HG03108 (cell line): ENCODE results near the gene RRBP1.

ENCODE experiments used
- ATAC-seq: cut with Tn5 transposase; IDR thresholded peaks from one replicate; pipeline ENCODE4 v1.9.1; 2021; ENCODE audit warnings: moderate library complexity; ENCODE audit not compliant: unreplicated experiment

Gene RRBP1, protein sequence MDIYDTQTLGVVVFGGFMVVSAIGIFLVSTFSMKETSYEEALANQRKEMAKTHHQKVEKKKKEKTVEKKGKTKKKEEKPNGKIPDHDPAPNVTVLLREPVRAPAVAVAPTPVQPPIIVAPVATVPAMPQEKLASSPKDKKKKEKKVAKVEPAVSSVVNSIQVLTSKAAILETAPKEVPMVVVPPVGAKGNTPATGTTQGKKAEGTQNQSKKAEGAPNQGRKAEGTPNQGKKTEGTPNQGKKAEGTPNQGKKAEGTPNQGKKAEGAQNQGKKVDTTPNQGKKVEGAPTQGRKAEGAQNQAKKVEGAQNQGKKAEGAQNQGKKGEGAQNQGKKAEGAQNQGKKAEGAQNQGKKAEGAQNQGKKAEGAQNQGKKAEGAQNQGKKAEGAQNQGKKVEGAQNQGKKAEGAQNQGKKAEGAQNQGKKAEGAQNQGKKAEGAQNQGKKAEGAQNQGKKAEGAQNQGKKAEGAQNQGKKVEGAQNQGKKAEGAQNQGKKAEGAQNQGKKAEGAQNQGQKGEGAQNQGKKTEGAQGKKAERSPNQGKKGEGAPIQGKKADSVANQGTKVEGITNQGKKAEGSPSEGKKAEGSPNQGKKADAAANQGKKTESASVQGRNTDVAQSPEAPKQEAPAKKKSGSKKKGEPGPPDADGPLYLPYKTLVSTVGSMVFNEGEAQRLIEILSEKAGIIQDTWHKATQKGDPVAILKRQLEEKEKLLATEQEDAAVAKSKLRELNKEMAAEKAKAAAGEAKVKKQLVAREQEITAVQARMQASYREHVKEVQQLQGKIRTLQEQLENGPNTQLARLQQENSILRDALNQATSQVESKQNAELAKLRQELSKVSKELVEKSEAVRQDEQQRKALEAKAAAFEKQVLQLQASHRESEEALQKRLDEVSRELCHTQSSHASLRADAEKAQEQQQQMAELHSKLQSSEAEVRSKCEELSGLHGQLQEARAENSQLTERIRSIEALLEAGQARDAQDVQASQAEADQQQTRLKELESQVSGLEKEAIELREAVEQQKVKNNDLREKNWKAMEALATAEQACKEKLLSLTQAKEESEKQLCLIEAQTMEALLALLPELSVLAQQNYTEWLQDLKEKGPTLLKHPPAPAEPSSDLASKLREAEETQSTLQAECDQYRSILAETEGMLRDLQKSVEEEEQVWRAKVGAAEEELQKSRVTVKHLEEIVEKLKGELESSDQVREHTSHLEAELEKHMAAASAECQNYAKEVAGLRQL (N-terminal part only)

DNA sequence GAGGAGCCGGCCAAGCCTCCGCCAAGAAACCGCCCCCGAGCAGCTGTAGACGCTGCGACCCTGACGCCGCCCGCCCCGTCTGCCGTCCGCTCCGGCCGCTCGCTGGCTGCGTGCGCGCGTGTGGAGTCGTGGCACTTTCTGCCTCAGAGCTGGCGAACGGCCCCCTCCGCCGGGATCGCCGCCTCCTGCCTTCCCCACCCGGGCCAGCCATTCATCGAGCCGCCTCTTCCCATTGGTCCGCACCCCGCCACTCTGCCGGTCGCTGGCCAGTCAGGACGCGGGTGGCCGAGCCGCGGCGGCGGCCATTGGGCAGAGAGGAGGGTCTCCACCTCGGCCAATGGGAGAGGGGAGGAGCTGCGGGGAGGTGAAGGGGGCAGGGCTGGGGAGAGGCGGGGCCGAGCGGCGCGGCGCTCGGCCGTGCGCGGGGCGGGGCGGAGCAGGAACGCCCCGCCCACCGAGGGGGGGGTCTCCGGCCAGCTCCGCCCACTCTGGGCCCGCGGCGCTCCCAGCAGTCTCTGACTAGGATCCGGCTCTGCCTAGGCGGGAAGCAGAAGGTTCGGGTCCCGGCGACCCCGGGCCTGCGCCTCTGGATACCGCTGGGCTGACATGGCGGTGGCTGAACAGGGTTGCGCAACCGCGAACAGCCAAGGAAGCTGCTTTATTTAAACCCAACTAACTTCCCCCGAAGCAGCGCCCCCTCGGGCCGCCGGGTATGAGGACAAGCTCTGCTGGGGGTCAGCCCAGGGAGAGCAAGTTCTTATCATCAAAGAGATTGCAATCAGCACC lies at the start of gene RRBP1:
RRBP1 (minus strand) TSS at position 140 of the 786 bp plus-strand sequence. CDS start 21,735 bp downstream, outside the sequence.
- peak; percentile 89 for ATAC-seq

DNA sequence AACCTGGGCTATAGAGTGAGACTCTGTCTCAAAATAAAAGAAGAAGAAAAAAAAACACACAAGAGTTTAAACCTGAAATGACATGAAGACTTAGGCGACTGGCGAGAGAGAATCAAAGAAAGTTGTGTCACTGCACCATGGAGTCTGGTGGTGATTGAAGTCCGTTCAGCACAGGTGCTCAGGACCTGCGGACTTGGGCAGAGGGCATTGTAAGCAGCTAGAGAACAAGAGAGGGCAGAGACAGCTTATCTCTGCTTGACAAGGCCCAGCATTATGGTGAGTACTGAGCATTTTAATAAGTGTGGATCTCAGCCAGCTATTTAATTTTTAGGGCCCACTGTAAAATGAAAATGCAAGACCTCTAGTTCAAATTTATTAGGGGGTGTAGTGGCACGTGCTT lies 49.2 kb upstream of the RRBP1 start:
- no peak for ATAC-seq

DNA sequence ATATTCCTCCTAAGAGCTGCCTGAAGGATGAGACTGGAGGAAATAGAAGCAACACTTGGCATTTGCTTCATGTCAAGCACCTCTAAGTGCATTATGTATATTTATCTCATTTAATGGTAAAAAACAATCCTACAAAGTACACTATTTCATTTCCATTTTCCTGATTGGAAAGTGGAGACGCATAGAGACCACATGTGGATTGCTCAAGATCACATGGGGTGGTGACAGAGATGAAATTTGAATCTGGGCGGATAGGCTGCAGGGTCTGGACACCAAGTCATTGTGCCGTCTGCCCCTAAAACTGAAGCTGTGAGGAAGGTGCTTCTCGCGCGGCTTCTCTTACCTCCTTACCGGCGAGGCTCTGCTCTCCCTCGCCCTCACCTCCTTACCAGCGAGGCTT lies 48.0 kb upstream of the RRBP1 start:
- ATAC-seq: no peak

DNA sequence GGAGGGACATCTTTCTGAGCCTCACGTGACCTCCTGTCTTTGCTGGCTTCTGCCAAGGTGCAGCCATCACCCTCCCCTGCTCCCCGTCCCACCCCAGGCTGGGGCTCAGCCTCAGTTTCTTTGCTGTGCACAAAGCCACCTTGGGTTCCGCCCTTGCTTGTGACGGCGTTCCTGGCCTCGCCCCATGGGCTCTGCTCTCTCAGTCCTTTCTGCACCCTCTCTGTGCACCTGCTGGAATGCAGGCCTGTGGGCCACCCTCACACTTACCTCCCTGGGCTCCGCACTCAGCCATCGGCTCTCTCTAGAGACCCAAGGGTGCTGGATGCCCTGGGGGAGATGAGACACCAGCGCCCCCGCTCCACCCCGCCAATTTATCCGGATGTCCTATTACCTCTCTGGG lies 46.0 kb upstream of the RRBP1 start:
- no peak for ATAC-seq

DNA sequence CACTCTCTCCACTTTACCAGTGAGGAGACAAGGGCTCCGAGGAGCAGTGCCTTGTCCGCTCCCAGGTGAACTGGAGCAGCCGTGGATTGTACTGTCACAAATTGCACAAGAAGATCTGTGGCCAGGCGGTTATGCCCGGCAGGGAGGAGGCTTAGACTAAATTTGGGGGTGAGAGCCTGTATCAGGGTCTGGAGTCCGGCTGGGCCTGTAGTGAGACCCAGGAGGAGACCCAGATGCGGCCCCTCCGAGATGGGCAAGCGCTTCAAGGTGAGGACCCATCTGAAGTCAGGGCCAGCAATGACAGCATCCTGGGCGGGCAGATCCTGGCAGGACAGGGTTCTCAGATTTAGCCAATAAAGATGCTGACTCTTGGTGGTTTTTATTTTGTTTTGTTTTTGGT lies 45.3 kb upstream of the RRBP1 start:
- ATAC-seq: no peak

DNA sequence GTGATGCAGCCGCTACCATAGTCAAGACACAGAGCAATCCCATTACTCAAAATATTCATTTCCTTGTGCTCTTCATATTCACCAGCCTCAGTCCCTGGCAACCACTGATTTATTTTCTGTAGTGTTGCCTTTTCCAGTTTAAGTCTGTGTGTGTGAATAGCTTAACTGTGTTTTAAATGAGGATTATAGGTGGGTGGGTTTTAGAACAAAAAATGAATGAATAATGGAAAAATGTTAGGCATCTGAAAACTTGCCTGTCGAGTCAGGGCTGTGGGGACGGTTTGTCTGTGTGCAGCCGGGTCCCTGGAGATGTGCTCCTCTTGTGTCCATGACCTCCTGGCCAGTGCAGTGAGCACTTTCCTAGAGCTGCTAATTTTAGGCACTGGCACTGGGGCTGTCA lies 44.9 kb upstream of the RRBP1 start:
- no peak for ATAC-seq

DNA sequence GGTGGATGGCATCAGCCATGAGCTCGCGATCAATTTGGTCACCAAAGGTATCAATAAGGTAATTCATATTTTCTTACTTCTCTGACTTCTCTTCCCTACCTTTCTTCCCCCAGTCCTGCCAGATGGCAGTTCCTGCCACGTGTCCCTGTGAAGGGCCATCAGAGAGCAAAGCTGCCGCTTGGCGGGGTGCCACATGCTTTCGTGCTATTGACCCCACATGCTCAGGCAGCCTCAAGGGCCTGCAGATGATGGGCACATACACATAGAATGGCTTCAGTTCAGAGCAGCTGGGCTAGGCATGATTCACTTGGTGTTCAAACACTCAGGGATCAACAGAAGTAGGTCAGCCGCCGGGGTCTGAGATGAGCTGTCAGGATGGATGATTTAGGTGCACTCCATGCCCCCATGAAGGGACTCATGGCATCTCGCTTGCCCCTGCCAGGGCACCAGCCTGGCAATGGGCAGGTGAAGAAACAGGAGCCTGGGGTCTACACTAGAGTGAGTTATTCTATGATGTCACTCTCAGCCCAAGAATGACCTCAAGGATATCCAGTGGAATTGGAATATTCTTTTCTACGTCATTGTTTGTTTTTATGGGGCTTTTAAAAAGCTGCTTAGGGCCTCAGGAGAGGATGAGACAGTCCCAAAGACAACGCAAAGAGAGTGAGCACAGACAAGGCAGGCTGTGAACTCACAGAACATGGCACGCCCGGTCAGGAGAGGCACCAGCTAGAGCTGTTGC lies 43.2 kb upstream of the RRBP1 start:
- no peak for ATAC-seq

DNA sequence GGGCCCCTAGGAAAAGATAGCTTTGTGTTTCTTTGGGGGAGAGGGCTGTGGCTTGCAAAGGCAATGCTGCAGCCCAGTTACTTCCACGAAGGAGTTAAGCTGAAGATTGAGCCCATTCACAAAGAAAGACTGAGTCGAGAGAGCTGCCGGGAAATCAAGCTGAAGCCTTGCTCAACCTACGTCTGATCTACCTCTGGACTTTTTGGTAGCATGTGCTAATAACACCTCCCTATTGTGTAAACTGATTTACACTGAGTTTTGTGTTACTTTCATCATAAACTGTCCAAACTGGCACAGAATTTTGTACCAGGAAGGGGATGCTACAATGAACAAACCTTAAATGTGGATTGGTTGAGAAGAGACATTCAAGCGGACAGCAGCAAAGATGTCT lies 41.3 kb upstream of the RRBP1 start:
- no peak for ATAC-seq

DNA sequence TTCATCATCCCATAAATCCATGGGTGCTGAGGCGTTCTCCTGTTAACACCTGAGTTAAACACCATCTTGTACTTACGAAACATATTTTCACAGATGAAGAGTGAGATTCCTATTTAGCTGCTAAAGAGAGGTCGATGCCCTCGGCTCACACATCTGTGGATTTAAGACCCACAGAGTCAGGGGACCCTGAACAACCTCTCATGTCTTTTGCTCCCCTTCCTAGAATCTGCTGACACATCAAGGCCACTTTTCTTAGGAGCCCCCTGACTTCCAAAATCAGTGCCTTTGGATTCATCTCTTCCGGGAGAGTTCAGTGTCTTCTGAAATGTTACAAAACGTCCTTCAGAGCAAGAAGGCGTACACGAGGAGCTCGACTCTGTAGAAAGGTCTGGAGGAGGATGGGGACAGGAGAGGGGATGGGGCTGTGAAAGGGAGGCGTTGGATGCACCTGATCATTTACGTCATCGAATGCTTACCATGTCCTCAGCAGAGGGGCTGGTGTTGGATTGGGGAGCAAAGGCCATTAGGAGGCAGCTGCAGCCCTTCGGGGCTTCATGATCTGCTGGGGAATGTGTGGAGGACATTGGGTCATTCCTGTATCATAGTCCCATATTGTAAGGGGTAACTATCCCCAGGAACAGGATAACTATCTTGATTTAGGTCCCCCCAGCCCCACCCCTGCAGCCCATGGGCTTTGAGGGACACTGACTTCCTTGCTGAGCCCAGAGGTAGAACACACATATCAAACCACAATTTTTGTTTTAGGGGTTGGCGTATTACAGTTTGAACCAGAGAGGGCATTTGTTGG lies 40.7 kb upstream of the RRBP1 start:
- no peak for ATAC-seq

DNA sequence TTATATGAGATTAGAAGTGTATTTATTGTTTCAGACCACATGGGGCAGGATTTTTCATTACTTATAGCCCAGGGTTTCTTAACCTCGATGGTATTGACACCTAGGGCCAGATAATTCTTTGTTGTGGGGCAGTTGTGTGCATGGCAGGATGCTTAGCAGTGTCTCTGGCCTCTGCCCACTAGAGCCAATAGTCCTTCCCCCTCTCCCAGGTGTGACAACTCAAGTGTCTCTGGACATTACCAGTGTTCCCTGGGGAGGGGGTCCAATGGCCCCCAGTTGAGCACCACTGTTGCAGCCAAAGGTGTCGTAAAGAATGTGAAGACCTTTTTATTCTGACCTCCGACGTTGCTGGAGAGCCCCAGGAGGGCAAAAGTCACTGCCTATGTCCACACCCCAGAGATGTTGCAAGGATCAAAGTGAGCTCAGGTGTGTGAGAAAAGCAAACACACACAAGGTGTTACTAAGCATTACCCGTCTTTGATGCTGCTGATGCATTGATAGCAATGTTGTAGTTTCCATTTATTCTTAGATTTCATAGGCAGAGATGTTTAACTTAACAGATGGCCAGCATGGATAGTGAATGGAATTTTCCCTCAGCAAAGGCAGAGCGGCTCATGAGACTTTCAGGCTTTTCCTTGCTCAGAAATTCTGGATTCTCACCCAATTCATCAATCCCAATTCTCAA lies 39.9 kb upstream of the RRBP1 start:
- no peak for ATAC-seq

DNA sequence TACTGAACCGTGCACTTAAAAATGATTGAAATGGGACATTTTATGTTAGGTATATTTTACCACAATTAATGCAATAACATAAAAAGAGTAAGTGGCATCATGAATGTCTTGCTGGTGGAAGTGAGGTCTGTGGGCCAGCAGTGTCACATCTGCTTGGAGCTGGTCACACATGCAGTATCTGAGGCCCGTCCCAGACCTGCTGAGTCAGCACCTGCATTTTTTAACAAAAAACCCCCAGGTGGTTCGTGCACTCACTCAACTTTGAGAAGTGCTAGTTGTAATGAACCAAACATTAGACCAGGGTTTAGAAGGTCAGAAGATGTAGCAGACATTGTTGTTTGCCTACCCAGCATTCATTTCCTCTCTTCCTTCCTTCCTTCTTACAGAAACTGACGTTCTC lies 38.7 kb upstream of the RRBP1 start:
- no peak for ATAC-seq

DNA sequence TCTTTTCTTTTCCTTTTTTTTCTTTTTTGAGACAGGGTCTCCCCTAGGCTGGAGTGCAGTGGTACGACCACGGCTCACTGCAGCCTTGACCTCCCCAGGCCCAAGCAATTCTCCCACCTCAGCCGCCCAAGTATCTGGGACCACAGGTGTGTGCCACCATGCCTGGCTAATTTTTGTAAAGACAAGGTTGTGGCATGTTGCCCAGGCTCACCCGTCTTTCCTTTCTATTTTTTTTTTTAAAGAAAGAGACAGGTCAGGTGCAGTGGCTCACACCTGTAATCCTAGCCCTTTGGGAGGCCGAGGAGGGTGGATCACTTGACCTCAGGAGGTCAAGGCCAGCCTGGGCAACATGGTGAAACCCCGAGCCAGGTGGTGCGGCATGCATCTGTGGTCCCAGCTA lies 34.3 kb upstream of the RRBP1 start:
- ATAC-seq: no peak

DNA sequence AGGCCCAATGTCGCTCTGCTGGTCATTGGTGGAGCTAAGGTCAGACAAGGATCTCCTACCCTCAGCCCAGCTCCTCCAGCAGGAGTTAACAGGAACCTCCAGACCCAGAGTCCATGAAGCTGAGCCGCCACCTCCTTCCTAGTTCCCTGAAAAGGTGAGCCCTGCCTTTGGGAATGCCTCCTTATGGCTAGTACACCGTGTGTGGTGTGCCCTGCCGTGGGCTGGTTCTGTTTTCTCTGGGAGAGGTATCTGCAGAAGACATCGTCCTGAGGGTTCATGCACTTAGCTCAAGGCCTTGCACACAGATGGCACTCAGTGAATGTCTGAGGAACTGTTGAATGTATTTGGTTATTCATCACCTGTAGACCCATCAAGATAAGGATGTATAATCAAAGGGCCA lies 33.0 kb upstream of the RRBP1 start:
- ATAC-seq: no peak

DNA sequence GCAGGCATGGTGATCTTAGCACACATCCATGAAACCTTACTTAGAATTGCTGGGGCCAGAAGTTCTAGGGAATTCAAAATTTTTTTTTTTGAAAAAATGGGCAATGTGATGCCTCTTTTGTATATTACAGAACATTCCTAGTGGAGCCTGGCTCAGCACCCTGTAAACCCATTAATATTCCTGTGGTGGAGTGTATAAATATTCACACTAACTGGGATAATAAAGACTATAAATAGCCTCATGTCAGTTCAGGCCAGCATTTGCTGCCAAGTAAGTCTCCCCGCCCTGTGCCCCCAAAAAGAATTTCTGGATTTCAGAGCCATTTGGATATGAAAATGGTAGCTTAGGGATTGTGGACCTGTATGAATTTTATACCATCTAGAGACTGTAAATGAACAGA lies 32.6 kb upstream of the RRBP1 start:
- ATAC-seq: no peak

DNA sequence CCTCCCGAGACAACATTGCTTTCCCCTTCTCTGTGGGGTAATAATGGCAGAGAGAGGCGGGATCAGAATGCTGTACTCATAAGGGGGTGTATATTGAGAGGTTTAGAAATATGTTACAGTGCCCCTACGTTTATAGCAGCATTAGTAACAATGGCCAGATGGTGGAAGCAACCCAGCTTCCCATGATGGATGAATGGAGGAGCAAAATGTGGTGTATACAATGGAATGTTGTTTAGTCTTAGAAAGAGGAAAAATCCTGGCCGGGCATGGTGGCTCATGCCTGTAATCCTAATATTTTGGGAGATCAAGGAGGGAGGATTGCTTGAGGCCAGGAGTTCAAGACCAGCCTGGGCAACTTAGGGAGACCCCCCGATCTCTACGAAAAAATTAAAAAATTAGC lies 30.7 kb upstream of the RRBP1 start:
- ATAC-seq: no peak

DNA sequence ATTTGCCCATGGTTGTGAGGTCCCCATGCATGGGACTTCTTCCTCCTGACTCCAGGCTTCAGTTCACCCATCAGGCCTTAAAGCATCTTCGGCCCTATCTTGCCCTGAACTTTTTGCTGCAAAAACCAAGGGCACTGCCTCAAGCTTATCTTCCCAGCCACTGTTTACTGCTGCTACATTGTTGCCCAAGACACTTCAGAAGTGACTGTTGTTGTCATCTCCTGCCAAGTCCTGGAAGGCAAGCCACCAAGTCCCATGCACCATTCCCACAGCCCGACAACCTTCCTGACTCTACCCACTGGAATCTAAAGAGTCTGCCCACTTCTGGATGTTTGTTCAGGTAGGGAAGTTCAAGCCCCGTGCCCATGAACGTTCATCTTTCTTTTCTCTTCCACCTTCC lies 30.2 kb upstream of the RRBP1 start:
- no peak for ATAC-seq

DNA sequence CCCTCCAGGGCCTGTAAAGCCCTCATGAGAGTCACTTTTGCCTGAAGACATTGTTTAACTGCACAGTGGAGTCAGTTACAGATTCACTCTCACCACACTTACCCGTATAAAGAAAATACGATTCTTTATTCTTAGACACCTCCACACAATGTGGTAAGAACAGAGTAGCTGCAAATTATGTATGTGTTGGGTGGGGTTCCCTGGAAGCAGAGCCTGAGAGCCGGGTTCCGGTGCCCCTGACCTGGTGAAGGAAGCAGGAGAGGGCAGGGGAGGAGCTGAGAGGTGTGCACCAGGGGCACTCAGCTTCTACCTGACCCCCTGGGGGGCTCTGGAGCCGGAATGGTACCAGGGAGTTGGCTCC lies 29.2 kb upstream of the RRBP1 start:
- ATAC-seq: no peak

DNA sequence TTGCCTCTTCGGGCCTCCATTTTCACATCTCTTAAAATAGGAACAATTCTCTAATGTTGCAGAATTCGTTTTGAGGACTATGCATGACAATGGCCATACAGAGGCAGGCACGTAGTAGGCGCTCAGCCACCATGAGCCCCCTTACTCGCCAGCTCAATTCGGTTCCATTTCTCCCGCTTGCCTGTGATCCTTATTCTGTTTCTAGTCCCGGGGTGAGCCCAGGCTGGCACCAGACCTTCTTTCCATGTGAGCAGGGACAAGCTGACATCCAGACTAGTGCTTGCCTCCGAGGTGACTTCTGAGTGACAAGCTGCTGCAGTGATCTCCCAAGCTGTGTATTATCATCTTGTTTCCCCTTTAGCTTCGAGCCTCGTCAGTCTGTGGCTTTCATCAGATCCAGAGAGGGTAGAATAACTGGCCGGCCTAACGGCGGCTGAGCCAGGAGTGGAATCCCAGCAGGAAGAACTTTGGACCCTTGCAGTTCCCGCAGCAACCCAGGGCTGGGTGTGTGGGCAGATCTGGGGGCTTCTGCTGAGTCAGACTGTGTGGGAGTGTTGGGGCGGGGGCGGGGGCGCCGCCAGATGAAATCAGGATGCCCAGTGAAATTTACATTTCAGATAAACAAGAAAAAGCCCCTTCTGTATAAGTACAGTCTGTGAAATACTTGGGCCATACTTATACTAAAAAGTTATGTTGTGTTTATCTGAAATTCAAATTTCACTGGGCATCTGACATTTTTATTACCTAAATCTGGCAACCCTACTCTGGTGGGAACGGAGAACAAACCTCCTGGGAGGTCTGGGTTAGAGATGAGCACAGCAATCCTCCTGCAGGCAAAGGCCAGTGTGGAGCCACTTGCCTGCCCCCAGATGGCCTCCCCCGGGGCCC lies 28.6 kb upstream of the RRBP1 start:
- ATAC-seq: no peak
